Stimulated activated naive CD4-positive, alpha-beta T cell treated with Interleukin-2 at 50 U/mL for 16 hours (primary cell): ENCODE measurements around the gene STON1.
"Not testable (repeated sequence)": the region's sequence is repeated elsewhere in the genome, so short reads cannot be mapped to it uniquely, and the experiment has no call there.

Experiments used
- DNase-seq: peaks from one replicate; lab custom pipeline; 2025; lab: John Stamatoyannopoulos, UW

STON1 gene

DNA sequence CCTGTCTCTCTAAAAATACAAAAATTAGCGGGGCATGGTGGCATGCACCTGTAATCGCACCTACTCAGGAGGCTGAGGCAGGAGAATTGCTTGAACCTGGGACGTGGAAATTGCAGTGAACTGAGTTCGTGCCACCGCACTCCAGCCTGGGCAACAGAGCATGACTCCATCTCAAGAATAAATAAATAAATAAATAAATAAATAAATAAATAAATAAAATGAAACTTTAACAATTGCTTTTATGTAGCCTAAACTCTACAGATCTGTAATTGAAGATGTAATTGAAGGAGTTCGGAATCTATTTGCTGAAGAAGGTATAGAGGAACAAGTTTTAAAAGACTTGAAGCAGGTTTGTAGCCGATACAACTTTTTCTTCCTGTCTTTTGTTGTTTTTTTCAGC is 90.7 kb downstream of the STON1 start:
- no peak for DNase-seq

DNA sequence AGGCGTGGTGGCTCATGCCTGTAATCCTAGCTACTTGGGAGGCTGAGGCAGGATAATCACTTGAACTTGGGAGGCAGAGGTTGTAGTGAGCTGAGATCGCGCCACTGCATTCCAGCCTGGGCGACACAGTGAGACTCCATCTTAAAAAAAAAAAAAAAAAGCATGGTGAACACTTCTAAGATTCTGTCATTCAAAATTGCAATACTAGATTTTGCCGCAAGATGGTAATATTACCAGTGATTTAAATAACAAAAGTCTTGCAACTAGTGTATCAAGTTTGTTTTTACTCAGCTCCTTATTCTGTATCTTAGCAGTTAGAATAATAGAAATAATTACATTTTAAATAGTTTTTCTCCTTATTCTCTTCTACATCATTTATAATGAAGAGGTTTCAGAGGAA is 92.7 kb downstream of the STON1 start:
- not testable (repeated sequence) for DNase-seq

DNA sequence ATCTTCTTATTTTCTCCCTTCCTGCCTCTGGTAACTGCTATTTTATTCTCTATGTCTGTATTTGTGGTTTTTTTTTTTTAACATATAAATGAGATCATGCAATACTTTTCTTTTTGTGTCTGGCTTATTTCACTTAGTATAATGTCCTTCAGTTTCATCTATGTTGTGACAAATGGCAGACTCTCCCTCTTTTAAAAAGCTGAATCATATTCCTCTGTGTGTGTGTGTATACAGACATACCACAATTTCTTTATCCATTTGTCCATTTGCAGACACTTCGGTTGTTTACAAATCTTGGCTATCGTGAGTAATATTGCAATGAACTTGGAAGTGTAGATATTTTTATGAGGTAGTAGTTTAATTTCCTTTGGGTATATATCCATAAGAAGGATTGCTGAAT is 94.7 kb downstream of the STON1 start:
- DNase-seq: no peak

- DNase-seq: no peak
Observed at GRCh38 chr2:48626047-48626446, 96.1 kb downstream of the STON1 start.

DNA sequence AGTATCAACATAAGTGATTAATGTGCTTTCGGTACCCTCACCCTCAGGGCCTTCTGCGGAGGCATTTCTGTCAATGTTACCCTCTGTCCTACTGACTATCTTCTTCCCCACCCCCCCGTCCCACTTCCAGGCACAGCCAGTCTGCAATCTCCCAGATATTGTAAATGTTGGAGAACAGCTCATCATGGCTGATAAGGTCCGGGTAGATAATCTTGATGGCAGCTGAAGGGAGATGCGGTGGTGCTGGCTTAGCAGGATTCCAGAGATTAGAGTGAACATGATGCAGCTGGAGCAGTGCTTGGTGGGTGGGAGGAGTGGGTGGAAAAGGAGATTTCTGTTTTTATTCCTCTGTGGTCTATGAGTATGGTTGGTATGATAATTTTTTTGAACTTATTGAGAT is 103.2 kb downstream of the STON1 start:
- no peak for DNase-seq

GRCh38 chr2:48635786-48636185 is 105.8 kb downstream of the STON1 start:
- no peak for DNase-seq

GRCh38 chr2:48638261-48638660 is 108.3 kb downstream of the STON1 start:
- no peak for DNase-seq
